ENCODE measurements around the gene MANBA.

DNA sequence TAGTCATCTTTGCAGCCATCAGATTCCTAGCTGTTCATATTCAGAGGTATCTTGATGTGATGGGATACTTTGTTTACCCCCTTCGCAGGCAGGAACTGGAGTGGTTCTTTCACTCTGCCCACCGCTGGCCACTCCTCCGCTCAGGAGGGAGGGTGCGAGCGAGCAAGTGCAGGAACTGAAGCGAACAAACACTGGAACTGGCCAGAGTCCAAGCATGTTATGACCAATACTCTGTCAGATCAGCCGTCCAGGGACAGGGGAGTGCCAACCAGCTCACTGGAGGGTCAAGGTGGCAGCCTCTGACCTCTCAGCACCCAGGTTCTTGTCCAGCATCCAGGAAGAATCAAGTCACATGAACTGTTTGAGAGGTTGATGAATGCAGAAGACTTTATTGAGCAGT lies 18.0 kb upstream of the MANBA start:
- no peak for TF ChIP-seq POLR2A (IDR thresholded peaks at IDR 0.05; ENCODE audit: low read length)
- TF ChIP-seq GATA1 (IDR thresholded peaks at IDR 0.05; ENCODE audit: low read depth, low read length), result no peak
